ENCODE data around the gene TMEM108.

TMEM108 gene

DNA sequence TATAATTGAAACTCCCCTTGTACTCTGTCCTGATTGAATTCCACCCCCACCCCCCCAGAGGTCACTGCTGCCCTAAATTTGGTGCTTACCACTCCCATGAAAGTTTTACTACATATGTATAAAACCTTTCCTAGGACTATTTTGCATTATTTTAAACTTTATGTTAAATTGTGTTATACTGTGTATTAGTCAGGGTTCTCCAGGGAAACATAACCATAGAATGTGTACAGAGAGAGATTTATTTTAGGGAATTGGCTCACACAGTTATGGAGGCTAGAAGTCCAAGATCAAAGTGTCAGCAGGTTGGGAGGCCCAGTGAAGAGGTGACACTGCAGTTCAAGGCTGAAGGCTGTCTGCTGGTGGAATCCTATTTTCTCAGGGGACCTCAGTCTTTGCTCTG is 390.9 kb downstream of the TMEM108 start:
- DNase-seq = no peak

DNA sequence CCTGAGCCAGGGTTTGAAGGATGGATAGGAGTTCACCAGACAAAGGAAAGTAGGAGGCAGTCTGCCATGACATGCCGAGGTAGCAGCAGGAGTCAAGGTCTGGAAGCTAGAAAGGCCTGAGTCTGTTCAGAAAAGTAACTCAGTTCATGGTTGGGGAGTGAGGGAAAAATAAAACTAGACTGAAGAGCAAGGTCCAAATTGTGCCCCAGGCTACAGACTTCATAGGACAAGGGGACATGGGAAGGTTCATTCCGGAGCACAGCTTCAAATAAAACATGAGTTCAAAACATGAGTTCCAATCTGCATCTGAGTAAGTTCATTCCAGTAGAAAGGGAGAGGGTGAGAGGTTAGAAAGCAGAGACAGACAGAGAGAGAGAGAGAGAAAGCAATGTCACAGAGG is 401.4 kb downstream of the TMEM108 start:
- DNase-seq = no peak

GRCh38 chr3:133440652-133441051 is 402.5 kb downstream of the TMEM108 start:
- DNase-seq = no peak

GRCh38 chr3:133441867-133442270 is 403.7 kb downstream of the TMEM108 start:
- no peak for DNase-seq

DNA sequence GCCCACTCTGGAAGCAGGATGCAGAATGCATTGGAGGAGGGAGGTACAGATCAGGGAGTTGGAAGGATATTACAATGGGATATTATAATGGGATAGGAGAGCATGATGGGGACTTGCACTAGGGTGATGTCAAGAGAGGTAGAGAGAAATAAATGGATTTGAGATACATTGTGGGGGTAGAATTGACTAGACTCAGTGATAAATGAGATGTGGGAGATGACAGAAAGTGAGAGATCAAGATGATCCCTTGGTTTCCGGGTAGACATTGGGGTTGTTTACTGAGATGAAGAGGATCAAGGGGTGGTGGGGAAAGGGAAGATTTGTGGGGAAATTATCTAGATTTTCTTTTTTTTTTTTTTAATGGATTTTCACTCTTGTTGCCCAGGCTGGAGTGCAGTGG is 404.3 kb downstream of the TMEM108 start:
- no peak for DNase-seq

GRCh38 chr3:133443649-133444422 is 405.6 kb downstream of the TMEM108 start:
- DNase-seq = no peak

- DNase-seq = no peak
Measured at GRCh38 chr3:133444423-133444774, 406.2 kb downstream of the TMEM108 start.

GRCh38 chr3:133445108-133445507 is 406.9 kb downstream of the TMEM108 start:
- no peak for DNase-seq
